HG03521 (cell line): ENCODE results near the gene RTP3.
A peak's percentile ranks its signal among the peaks of the same experiment; 100 is the strongest.
"Not testable (repeated sequence)": the region's sequence is repeated elsewhere in the genome, so short reads cannot be mapped to it uniquely, and the experiment has no call there.

ENCODE experiments used
- ATAC-seq: cut with Tn5 transposase; IDR thresholded peaks from one replicate; pipeline ENCODE4 v1.9.1; 2021; ENCODE audit warnings: mild to moderate bottlenecking, moderate library complexity; ENCODE audit not compliant: unreplicated experiment

Gene RTP3

DNA sequence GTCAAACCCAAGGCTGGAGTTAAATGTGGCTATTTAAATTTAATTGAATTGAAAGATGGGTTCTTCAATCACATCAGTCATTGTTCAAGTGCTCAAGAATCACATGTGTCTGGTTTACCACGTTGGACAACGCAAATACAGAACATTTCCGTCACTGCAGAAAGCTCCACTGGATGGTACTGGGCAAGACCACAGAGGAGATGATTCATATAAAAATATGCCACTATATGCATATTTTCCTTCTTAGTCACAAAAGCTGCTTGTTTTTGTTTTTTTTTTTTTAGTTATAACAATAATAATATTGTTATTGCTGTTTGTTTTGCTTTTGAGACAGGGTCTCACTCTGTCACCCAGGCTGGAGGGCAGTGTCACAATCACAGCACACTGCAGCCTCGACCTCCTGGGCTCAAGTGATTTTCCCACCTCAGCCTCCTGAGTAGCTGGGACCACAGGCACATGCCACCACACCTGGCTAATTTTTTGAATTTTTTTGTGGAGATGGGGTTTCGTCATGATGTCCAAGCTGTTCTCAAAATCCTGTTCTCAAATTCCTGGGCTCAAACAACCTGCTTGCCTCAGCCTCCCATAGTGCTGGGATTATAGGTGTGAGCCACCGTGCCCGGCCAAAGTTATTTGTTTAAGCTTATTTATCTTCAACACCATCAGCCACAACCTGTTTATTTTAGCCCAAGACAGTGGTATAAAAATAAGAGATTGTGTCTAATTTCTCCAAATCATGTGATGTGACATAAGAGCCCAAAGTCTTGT is 19.4 kb downstream of the RTP3 start:
- ATAC-seq, result no peak

DNA sequence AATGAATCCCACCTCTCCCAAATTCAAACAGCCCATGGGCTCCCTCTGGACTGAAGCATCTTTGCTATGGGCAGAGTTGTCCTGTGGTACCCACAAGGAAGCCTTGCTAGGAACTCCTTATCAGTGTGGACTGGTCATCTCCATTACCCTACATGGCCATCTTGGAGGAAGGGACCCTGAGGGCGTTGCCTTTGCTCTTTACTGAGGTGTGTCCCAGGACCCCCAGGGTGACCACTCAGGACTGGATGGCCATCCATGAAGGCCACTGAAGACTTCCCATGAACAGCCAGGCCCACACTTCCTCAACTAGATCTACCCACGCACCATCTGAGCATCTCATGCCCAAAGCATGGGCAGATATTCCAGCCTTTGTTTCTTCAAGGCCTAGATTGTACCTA is 20.0 kb downstream of the RTP3 start:
- no peak for ATAC-seq

DNA sequence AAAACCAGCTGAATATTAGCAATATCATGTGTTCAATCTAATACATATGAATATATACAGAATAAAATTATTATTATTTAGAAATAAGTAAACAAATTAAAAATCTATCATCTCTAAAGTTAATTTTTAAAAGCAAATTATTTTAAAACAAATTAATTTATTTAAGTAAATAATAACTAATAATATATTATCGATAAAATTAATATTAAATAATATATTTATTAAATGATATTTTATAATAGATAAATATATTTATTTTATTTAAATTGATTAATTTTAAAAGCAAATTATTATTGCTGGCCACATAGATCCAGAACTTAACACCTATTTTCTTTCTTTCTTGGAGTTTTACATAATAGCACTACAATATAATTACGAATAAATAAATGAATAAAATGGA is 22.2 kb downstream of the RTP3 start:
- no peak for ATAC-seq

DNA sequence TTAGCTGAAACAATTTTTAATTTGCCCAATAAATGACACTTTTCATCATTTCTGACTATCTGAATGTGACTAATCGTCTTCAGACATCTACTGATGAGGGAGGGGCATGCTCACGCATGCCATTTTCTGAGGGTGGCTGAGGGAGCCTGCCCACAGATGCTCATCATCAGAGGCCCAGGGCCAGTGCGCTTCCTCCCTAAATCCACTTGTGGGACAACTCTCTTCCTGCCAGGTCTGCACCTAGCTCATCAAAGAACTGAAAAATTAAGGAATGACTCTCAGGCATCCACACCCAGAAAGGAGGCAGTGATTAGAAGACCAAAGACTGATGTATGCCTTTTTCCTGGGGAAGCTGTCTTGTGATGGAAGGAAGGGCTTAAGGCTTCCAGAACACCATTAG is 22.8 kb downstream of the RTP3 start:
- no peak for ATAC-seq

DNA sequence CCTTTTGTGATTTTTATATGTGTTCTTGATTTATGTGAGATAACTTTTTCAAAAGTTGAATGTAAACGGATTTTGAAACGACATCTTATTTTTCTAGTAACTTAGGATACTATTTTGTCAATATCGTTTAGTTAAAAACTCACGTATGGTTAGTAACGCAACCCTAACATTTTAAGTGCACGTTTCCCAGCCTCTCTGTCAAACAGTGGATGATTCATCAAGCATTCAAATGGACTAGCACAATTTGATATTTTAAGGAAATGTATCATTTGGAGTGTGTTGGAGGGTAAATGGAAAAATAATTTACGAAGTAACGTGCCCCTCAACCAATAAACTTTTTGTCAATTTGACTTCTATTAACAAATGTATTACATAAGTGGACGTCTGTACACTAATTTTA is 23.3 kb downstream of the RTP3 start:
- ATAC-seq, result no peak

DNA sequence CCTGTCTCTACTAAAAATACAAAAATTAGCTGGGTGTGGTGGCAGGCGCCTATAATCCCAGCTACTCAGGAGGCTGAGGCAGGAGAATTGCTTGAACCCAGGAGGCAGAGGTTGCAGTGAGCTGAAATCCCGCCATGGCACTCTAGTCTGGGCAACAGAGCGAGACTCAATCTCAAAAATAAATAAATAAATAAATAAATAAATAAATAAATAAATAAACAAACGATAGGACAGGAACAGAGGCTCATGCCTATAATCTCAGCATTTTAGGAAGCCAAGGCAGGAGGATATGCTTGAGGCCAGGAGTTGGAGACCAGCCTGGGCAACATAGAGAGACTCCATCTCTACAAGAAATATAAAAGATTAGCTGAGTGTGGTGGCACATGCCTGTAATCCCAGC is 24.4 kb downstream of the RTP3 start:
- not testable (repeated sequence) for ATAC-seq

DNA sequence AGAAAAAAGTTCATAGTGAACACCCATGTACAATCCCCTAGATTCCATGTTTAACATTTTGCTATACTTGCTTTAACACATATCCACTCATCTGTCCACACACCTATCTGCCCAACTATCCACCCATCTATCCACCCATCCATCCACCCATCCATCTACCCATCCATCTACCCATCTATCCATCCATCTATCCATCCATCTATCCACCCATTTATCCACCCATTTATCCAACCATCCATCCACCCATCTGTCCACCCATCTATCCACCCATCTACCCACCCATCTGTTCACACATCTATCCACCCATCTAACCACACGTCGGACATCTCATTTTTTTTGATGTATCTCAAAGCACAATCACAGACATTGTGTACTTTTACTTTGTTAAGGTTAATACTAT is 25.8 kb downstream of the RTP3 start:
- ATAC-seq, result no peak

DNA sequence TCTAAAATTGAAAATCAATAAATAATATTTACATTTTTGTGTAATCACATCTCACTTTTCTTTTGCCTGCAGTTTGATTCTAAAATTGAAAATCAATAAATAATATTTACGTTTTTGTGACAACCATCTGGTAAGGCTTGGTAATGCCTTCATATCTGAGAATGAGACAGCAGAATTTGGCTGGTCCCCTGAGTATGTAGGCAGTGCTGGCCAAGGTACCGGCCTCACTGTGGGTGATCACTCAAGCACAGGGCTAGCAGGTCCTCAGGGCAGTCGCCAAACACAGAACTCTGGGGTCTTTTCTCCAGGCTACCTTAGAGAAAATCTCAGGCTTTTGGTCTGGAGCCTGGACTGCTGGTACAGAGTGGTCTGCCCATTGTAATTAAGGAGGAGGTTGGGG is 26.2 kb downstream of the RTP3 start:
- no peak for ATAC-seq

DNA sequence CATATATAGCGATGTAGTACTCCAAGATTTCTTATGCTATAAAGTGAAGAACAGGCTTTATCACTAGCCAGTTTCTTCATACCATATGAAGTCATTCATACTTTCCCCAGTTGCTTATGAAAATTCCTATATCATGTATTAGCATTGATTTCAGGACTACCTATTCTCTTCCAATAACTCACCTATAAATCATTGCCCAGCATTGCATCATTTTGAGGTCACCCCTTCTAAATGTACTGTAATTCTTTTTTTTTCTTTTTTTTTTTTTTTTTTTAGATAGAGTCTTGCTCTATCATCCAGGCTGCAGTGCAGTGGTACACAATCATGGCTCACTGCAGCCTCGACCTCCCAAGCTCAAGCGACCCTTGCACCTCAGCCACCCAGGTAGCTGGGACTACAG is 27.1 kb downstream of the RTP3 start:
- ATAC-seq, result no peak

DNA sequence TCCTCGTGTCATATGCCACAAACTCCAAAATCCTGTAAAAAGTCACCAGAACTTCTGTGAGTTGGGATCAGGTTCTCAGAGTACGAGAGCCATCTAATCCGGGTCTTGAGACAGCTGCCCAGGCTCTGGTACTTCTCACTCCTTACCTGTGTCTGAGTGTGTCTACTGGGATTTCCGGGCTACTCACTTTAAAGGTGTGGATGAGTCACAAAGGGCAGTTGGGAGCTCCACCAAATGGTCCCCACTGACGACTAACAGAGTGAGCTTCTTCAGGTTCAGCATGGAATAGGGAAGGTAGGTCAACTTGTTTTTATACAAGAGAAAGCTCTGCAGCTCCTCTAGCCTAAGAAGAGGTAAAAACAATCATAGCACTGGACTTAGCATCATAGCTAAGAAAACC is 29.5 kb downstream of the RTP3 start:
- ATAC-seq, result no peak

DNA sequence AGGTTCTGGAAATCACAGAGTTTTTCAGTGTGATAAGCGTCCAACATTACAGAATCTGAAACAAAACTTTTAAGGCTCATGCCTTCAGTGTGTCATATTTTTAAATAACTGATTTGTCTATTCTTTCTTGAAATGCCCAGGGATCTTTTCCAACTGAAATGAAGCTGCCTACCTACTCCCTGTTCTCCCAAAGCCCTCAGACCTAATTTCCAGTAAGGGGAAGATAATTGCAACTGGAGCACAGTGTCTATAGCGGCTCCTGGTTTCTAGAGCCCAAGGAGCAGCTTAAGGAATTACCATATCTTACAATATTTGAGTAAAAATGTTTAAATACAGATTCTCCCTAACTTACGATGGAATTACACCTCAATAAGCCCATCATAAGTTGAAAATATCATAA is 35.3 kb downstream of the RTP3 start:
- no peak for ATAC-seq

DNA sequence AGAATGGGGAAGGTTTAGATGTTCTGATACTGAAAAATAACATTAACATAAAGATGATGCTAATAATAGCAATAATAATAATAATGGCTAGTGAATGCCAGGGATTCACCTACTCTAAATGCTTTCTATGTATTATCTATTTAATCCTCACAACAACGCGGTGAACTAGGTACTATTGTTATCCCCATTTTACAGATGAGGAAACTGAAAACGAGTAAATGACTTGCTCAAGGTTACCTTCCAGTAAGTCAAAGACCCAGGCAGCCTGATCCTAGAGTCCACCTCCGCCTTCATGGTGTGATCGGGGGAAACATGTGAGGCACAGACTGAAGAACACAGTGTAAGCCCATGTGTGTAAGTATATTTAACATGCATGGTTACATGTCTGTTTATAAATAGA is 38.0 kb downstream of the RTP3 start:
- no peak for ATAC-seq

DNA sequence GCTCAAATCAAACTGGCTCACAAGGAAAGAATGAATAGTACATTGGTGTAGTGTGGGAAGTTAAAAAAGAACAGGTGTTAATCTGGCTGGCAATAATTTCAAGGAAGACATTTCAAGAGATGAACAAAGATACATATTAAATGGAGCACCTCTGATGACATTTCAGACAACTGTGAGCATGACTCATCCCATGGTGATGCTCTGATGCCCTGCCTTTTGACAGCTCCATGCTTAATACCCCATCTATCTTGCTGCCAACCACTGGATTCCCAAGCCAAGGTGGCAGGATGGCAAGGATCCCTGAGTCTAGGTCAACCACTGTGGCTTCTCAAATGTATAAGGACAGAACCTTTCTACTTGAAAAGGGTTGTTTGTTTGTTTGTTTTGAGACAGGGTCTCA is 39.0 kb downstream of the RTP3 start:
- ATAC-seq, result no peak

DNA sequence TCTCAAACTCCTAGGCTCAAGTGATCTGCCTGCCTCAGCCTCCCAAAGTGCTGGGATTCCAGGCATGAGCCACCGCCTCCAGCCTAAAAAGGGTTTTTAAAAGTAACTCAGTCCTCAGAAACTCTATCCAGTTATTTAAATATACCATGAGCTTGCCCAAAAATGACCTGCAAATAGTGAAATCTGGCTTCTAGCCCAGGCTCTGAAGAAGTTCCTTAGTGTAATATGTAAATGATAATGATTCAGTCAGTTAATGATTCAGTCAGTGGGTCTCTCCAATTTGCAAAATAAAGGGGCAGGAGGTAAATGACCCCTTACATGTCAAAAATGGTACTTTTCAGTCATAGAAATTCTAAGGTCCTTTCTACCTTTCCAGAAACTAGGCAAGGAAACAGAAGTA is 39.5 kb downstream of the RTP3 start:
- no peak for ATAC-seq

DNA sequence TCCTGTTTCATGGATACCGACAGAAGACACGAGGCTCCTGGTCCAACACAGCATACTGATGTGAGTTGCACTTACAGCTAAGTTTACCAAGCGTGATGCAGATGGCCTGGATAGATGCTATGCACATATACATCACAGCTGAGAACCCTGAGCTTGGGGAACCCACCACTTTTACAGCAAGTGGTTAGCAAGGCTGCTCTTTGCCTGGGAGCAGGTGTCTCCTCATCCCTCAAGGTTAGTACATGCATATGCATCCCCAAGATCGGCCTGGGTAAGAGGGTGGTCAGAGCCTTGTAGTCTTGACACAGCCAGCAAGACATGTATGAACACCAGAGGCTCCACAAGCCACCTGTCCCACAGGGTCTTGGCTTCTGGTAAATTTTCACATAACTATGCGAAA is 40.0 kb downstream of the RTP3 start:
- no peak for ATAC-seq

DNA sequence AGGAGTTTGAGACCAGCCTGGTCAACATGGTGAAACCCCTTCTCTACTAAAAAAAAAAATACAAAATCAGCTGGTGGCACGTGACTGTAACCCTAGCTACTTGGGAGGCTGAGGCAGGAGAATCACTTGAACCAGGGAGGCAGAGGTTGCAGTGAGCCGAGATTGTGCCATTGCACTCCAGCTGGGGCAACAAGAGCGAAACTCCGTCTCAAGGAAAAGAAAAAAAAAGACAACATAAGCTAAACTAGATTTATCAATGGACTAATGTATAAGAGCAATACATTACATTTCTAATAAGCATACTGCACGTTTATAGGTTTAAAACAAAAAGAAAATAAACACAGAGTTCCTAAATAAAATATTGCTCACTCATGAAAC is 40.6 kb downstream of the RTP3 start:
- not testable (repeated sequence) for ATAC-seq

DNA sequence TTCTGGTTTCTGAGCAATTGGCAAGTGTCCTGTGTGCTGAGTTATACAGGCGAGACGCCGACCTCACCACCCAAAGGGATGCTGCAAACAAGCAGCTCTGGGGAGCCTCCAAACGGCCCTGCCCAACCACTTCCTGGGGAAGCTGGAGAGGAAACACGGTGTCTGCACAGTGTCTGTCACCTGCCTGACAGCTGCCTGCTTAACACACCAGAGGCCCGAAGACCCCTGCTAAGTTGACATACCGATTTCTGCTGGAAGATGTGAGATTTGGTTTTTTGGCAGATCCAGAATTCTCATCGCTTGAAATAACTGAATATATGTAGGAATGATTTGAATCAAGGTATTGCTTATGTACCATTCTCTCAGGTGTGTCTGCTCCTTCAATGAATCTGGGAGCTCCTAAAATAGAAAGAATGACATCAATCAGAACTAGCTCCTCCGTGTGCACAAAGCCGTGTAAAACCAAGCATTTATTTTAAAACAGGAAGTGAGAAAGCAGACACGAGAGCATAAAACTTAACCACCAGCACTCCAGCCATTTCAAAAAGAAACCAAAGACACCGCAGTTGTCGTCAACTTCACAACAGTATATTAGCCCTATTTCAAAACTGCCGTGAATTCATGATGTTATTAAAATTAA is 41.1 kb downstream of the RTP3 start:
- ATAC-seq, result peak; percentile 82

DNA sequence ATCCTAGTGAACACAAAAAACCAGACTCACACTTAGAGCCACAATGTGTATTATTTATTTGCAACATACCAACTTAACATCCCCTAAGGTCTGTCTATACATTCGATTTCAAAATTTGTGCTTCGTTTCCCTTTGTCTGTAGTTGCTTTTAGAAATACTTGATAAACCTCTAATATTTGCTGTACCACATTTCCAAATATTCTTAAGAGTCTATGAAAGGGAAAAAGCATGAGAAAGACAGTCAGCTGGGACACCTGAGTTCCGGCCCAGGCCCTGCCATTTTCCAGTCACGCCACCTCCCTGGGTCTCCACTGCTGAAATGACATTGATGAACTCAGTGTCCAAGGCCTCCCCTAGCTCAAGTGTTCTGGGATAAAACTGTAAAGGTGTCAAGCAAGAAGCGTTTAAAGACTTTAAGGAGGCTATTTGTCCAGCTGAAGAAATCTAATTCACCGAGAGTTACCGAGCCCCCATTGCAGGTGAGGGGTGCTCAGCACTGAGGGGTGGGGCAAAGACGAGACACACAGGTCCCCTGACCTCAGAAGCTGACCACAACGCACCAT is 41.7 kb downstream of the RTP3 start:
- no peak for ATAC-seq

DNA sequence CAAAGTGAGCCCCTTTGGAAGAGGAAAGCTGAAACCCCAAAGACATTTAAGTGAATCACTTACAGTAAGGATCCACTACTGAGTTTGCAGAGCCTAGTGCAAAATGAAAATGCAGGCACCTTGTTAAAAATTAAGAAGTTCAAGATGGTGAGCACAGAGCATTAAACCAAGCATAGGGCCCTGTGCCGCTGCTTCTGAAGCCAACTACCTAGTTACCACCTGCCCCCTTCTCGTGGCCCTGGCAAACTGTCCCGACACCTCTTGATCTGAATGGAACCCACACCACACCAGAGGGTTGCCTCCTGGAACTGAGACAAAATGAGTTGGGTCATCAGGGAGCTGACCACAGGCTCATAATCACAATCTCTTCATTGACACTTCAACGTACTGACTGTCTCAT is 42.8 kb downstream of the RTP3 start:
- ATAC-seq, result no peak

DNA sequence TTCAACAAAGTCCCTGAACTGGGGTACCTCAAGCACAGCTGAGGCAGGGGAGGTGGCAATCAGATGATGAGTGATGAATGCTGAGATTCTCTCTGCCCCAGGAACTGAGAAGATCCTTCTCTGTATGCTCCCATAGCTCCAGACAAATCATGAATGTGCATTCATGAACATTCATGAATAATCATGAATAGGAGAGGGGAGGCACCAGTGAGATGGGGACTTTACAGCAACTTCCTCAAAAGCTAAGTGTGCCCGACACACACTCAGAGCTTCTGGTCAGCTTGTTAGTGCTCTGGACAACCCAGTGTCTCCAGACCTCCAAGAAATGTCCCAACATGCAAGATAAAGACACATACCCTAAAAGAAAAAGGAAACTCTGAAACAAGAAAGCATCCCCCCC is 44.1 kb downstream of the RTP3 start:
- ATAC-seq, result no peak

DNA sequence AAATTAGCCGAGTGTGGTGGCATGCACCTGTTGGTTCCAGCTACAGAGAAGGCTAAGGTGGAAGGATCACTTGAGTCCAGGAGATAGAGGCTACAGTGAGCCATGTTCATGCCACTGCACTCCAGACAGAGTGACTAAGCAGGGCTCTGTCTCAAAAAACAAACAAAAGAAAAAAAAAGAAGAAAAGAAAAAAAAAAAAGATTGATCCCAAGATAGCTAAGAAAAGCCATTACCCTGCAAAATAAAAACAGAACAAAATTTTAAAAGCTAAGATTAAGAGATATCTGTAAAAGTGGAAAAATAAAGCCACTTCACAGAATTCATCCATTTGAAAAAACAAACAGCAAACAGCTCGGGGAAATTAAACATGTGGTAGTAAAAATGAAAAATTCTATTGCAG is 44.6 kb downstream of the RTP3 start:
- no peak for ATAC-seq

DNA sequence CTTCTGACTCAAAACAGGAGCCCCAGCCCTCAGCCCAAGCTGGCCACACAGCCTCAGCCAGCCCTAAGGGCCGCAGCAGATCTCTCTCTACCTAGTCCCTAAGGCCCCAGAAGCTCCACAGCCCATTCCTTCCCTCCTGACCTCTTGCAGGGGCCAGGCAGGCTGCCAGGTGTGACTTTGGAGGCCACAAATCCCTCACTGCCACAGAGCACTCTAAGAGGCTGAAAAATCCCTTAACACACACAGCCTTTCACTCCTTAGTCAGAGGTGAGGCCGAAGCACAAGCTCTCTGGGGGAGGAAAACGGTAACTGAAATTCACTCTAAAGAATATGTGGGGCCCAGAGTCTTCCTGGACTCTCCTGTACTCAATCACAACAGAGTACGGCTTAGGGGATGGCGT is 45.0 kb downstream of the RTP3 start:
- no peak for ATAC-seq
